SHP77 (cell line): ENCODE measurements around the gene CD34.
A peak's percentile ranks its signal among the peaks of the same experiment; 100 is the strongest.
"Not testable (repeated sequence)": the region's sequence is repeated elsewhere in the genome, so short reads cannot be mapped to it uniquely, and the experiment has no call there.

Experiments
- DNase-seq, 2 experiments: peaks; one replicate each; lab custom pipeline; 2025; lab: John Stamatoyannopoulos, UW

The CD34 gene, protein sequence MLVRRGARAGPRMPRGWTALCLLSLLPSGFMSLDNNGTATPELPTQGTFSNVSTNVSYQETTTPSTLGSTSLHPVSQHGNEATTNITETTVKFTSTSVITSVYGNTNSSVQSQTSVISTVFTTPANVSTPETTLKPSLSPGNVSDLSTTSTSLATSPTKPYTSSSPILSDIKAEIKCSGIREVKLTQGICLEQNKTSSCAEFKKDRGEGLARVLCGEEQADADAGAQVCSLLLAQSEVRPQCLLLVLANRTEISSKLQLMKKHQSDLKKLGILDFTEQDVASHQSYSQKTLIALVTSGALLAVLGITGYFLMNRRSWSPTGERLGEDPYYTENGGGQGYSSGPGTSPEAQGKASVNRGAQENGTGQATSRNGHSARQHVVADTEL

DNA sequence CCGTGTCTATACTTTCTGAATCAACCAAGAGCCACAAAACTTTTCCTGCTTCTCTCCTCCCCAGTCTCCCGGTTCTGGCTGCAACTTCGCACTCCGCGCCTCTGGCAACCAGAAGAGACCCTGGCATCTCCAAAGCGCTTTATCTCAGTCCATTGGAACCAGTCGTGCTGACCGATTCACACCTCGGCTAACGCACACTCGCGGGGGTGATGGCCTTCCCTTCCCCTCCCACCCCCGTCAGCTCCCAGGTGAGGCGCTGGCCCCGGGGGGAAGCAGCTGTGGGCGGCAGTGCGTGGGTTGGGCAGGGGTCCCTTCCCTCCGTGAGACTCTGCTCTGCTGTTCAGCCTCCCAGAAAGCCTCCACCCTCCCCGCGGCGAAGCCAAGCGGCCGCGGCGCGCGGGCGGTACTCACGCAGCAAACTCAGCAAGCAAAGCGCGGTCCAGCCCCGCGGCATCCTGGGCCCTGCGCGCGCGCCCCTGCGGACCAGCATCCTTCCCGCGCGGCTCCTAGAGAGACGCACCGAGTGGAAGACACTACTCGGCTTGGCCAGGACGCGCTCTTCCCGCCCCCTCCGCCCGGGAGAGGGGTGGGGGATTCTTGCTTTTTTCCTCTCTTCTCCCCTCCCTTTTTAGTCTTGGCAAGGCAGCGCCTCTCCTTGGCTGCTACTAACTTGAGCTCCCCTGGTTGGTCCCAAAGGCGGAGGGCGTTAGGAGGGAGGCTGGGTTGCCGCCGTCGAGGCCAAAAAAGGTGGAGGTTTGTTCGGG is at the start of gene CD34:
TSS of gene CD34 (minus strand) at position 535 of the 764 bp plus-strand sequence. CDS start at position 490, 45 bp downstream.
- no peak for DNase-seq

DNA sequence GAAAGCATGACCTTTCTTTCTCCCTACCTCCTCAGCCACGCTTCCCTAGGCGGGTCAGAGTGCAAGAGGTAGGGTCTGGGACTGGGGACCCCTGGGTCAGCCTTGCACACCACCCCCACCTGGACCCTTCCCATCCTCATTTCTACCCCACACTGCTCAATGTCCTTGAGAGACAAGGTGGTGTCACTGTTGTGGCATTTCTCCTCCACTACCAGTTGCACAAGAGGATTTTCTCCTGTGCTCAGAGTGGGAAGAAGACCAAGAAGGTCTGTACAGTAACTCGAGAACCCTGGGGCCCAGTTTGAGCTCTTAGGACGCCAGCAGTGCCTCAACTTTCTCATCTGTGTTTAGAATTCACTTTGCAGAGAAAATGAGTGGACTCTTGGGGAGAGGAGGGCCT is 49.4 kb upstream of the CD34 start:
- DNase-seq, result no peak

DNA sequence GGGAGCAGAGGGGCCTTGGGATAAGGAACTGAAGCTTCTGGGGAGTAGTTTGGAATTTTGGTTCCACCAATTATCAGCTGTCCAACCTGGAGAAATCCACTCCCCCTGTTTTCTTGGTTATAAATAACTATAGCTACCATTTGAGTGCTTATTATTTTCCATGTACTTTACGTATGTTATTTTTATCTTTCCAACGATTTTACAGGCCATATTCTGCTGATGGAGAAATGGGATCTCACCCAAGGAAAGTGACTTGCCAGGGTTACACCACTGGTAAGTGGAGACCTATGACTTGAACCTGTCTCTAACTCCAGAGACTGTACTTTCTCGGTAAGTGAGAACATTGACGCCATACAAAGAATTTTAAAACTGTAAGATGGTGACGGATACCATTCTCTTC is 49.0 kb upstream of the CD34 start:
- DNase-seq, result no peak

DNA sequence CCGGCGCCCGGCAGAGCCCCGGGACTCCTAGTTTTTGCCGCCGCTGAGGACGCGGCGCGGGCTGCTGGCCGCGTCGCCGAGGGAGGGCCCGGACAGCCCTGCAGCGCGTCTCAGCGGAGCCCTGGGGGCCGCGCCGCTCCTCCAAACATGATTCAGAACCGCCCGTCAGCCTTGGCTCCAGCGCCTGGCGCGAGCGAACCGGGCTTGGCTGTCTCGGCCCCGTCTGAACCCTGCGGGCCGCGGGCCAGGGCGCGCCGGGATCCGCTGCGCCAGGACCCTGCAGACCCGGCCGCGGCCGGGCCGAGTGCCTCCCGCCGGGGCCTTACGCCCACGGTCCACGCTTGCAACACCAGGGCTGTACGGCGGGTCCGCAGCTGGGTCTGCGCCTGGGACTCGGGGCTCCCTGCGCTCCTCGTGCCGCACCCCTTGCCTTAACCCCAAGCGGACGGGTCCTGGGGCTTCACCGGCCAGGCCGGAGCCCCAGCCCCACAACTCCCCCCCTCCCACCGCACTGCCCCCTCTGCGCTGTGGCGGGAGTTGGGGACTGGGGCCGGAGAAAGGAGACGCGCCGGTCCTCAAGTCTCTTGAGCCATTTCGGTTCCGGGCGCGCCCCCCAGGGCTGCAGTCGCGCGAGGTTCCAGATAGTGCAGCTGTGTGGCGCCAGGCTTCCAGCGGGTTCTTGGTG is 48.4 kb upstream of the CD34 start:
- no peak for DNase-seq

DNA sequence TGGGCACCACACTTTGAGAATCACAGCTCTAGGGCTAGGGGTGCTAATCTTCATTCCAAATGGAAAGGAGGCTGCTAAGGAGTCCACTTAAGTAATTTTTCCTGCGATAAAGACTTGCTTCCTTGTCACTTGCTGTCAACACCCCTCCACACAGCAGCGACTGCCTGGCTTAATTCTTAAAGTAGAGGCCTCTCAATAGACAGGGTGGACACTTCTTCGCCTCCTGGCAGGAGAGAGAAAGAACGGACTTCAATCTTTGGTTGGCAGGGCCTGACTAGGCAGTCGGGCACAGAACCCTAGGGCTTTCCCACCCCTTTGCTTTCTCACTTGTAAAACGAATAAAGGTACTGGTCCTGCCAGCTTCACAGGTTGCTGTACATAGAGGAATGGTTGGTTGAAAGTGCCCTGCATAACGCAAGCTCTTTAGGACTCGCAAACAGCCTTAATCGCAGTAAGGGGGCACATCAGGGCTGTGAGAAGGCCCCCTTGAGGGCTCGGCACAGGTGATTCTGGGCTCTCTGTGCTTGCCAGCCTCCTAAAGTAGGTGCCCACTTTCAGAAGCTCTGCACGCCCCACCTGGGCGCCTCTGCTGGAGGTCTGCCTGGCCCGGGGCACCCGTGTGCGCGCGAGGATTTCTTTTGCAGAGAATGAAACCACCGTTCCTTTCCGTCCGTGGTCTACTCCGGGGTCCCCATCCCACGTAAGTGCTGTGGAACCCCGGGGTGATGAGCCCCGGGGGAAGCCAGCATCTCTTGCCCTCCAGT is 47.6 kb upstream of the CD34 start:
- DNase-seq, result no peak

DNA sequence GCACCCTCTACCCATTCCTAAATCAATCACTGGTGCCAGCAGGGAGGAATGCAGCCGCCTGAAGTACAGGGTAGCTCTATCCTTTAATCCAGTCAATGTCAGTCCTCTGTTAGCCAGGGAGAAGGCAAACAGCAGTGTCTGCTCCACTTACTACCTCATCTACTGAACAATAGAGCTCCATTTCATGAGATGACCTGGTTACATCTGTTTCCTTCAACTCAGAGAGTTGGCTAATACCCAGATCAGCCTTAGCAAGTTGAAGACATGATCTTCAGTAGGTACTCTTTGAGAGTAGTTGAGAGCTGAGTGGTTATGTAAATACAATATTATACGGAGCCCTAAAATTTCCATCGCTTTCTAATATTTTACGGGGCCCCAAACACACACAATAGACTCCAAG is 46.1 kb upstream of the CD34 start:
- no peak for DNase-seq

DNA sequence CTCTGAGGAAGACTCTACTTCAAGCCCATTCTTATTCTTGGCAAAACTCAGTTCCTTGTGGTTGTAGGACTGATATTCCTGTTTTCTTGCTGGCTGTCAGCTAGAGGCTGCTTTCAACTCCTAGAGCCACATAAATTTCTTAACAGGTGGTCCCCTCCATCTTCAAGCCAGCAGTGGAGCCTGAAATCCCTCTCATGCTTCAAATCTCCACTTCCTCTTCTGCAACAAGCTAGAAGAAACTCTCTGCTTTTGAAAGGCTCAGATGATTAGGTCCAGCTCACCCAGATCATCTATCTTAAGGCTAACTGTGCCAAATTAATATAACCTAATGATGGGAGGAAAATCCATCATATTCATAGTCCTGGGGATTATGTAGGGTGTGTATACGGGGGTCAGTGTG is 43.2 kb upstream of the CD34 start:
- DNase-seq, result no peak

DNA sequence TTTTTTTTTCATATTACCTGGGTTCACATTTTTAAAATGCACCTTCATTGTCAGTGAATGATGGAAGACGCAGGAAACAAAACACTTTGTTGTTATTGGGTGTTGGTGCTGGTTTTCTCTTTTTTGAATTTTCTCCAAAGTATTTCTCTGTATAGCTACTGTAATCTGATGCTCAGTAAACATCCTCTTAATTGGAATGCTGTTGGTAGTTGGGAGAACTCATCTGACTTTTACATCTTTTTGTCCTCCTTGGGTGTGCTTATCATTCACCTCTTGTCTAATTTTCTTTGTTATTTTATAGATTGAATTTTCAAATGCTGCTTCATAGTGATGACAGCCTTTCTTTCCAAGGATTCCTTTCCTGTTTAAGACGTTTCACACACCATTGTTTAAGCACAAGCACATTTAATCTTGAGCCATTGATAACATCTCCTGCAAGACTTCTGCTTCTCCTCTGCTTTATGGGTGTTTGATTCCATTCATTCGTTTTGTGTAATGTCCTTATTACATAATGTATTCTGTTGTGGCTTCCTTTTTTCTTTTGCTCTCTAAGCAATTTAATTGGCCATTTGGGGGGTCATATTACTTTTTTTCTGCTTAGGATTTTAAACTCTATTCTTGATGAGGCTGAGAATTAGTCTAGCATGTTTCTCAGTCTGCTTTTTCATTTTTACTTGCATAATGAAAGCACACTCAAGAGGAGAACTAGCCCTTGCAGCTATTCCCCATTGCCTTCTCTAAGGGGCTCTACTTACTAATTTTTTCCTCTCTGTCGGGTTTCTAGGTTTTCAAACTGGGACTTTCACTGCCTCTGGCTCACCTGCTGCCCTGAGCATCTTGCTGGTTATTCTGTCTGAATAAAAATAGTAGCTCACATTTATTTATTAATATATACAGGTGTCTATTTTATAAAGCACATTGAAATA is 42.0 kb upstream of the CD34 start:
- no peak for DNase-seq

DNA sequence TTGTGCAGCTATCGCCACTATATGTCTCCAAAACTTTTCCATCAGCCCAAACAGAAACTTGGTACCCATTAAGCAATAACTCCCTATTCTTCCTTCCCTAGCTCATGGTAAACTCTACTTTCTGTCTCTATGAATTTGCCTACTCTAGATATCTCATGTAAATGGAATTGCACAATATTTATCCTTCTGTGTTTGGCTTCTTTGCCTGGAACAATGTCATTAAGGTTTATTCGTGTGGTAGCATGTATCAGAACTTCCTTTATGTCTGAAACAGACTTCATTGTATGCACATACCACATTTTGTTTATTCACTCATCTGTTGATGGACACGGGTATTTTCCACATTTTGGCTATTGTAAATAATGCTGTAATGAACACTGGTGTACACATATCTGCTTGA is 40.7 kb upstream of the CD34 start:
- no peak for DNase-seq

DNA sequence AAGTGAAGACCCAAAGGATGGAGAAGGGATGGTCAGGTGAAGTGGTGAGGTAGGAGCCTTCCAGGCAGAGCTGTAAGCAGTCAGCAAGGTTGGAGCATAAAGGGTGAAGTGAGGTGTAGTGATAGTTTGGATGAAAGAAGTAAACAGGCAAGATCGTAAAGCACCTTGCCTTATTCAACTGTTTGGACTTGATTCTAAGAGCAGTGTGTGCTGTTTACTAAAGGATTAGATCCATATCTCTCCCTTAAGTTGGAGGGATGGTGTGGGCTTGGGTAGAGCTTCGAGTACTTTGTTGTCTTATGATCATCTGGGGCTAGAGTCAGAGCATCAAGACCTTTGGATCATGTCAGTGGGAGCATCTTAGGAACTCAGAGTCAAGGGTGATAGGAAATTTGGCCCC is 39.8 kb upstream of the CD34 start:
- DNase-seq, result no peak

DNA sequence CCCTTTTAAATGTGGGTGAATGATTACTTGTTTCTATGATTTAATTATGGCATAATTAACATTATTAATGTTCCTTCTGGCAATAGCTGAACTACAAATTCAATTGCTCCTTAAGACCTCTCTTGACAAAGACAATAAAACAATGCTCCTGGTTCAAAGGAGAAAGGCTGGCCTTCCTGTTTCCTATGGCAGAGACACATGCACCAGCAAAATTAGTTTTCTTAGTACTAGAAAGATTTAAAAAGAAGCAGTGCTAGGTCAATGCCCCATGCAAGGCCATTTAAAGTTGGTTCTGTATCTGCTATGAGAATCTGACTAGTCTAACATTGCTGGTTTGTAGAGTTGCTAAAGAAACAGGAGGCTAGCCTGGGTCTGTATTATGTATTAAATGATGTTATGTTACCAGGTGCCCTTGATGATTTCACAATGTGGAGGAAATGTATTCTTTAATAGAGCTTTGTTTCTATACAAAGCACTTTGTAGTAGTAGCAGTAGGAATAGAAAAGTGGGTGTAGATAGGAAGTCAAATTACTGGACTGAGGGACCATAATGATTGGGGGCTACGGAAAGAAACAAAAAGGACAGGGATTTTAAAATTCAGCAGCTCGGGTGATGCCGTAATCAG is 38.8 kb upstream of the CD34 start:
- DNase-seq, result no peak

DNA sequence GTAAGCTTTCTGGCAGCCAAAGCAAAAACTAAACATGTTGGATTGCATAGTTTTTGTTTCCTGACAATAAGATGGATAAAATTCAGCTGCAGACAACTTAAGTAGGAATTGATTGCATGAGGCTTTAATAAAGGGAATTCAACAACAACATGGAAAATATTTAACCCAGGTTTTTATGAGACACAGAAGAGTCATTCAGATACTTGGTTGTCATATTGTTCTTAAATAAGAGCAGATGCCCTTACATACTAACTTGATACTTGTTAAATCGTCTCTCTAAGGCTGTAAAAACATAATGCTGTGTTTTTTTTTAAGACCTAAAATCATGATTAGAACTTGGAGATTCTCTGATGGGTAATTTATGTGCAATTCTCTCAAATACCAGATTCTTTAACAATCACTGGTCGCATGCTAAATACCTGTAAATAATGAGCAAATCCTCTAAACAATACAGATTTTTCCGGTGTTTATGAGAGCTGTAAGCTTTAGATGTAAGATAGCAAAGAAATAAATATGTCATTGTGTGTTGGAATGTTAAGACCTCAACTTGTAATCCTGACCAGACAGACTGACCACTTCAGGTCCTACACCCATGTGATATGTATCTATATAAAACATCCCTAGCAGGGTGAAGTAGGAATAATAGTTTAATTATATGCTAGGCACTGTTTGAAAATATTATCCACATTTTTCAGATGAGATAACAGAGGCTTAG is 37.8 kb upstream of the CD34 start:
- no peak for DNase-seq

DNA sequence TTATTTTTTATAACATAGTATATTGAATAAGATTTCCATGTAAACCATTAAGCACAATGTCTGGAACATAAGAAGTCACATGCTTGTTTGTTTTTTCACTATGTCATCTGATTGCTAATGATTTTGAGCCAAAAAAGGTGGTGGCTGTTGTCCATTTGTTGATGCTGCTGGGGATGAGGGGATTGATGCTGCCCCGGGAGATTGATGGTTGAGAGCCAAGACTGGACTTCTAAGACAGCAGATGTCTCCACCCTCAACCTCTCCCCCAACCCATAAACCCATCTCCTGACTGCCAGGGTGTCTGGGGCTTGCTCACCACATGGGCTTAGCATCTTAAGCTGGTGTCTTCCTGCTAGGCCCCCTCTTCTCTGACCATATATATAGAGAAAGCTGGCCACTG is 35.8 kb upstream of the CD34 start:
- no peak for DNase-seq

DNA sequence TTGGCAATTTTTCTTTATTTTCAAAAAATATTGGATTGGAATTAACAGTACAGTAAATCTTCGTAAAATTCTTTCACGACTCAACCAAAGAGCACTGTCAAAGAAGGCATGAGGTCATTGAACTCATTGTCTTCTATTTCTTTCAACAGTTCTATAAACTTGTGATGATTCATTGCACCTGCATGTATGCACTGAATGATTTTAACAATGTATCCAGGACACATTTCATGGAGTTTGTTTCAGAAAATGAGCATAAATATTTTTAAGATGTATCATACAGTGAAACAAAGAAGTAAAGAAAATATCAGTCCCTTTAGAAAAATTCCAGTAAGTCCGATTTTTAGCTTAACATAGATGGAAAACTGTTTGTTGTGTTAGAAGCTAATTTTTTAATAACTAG is 33.6 kb upstream of the CD34 start:
- no peak for DNase-seq

DNA sequence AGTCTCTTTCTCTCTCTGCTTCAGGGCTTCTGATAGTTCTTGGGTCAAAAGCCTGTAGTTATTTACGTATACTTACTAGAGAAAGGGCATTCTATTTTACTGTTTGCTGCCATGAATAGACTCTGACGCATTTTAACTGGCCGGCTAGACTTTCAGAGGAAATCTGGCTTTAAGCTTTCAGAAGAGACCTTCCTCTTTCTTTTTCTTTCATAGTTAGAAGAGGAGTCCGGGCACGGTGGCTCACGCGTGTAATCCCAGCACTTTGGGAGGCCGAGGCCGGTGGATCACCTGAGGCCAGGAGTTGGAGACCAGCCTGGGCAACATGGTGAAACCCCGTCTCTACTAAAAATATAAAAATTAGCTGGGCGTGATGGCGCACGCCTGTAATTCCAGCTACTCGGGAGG is 31.4 kb upstream of the CD34 start:
- not testable (repeated sequence) for DNase-seq

DNA sequence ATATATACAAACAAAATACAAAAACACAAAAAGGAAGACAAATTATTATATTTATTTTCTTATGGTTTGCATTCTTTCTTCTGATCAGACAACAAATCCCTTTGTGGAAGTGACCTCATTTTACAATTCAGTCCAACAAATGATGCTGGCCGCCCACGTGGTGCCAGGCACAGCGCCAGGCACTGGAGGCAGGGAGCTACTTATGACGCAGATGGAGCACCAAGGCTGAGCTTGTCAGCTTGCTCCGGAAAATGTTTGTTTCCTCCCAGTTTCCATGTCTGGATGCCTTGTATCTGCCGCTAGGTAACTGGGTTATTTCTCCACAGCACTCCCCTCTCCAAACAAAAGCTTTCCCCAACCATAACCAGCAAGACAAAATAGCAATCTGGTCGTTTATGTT is 30.7 kb upstream of the CD34 start:
- peak; percentile 6 to 59 for DNase-seq

DNA sequence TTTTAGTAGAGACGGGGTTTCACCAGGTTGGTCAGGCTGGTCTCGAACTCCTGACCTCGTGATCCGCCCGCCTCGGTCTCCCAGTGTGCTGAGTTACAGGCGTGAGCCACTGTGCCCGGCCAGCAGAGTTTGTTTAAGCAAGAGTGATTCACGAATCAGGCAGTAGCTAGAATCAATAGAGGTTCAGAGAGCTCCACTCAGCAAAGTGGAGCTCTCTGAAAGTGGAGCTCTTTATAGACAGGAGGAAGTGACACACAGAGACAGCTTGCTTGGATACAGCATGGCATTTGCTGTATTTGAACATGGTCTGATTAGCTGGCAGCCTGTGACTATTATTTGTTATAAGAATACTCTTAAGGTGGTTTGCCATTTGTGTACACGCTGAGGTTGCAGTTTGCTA is 27.1 kb upstream of the CD34 start:
- DNase-seq, result peak in 1 of 2 experiments; percentile 13

DNA sequence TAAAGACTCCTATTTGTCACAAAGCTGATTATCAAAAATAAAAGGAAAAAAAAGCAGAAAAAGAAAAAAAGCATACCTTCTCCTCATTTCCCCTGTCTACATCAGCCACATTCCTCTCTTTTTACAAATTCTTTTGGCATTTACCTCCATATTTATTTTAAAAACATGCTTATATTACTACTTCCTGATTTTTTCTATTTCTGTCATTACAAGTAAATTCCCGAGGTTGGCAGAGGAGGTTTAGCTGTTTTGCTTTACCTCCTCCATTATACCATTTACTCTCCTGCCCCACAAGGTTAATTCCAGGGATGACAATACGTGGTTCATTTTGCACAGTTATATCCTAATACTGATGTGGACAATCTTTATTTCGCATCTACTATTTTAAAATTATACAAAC is 26.3 kb upstream of the CD34 start:
- no peak for DNase-seq

DNA sequence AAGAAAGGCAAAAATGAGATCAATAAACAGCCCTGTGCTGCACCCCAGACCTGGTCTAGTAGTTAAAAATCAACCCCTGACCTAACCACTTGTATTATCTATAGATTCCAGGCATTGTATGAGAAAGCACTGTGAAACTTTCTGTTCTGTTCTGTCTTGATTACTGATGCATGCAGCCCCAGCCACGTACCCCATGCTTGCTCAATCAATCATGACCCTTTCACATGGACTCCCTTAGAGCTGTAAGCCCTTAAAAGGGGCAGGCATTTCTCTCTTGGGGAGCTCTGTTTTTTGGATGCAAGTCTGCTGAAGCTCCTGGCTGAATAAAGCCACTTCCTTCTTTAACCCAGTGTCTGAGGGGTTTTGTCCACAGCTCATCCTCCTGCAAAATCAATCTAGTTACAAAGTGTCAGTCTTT is 24.2 kb upstream of the CD34 start:
- DNase-seq, result no peak
